Neural cell (in vitro differentiated cells): ENCODE results near the gene NKAPD1.

Source experiments
- RAD21 ChIP-seq: fragments of 450-650 bp; conservative IDR thresholded peaks from 2 replicates; pipeline ENCODE4 v1.6.1; 2014; ENCODE audit warnings: antibody characterized with exemption, mild to moderate bottlenecking, moderate library complexity
- TAF1 ChIP-seq: IDR thresholded peaks from 2 replicates; pipeline ENCODE4 v1.6.1; 2012; ENCODE audit warnings: low read depth
- TF ChIP-seq, protein P1 (sequence below): fragments of 450-650 bp; IDR thresholded peaks from 2 replicates; pipeline ENCODE4 v1.5.1; 2014; ENCODE audit warnings: antibody characterized with exemption, mild to moderate bottlenecking, moderate library complexity; ENCODE audit not compliant: poor library complexity, severe bottlenecking

DNA sequence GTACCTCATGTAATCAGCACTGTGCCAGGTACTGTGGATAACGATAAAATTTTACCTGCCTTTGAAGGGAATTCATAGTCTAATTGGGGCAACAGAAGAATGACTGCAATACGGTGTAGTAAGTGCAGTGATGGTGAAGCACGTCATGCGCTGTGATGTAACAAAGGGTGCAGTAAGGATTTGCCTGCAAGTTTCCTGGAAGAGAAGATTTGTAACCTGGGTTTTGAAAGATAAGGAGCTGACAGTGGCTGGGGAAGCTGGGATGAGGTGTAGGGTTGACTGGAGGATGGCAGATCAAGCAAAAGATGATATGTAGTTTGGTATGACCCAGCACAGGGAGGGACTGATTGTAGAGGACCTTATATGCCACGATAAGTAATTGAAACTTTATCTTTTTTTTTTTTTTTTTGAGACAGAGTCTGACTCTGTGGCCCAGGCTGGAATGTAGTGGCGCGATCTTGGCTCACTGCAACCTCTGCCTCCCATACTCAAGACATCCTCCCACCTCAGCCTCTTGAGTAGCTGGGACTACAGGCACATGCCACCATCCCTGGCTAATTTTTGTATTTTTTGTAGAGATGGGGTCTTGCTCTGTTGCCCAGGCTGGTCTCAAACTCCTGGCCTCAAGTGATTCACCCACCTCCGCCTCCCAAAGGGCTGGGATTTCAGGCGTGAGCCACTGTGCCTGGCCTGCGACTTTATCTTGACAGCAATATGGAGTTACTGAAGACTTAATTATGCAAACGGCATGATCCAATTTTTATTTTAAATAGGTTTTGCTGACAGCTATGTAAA is 23.8 kb downstream of the NKAPD1 start:
- TF ChIP-seq, protein P1, sequence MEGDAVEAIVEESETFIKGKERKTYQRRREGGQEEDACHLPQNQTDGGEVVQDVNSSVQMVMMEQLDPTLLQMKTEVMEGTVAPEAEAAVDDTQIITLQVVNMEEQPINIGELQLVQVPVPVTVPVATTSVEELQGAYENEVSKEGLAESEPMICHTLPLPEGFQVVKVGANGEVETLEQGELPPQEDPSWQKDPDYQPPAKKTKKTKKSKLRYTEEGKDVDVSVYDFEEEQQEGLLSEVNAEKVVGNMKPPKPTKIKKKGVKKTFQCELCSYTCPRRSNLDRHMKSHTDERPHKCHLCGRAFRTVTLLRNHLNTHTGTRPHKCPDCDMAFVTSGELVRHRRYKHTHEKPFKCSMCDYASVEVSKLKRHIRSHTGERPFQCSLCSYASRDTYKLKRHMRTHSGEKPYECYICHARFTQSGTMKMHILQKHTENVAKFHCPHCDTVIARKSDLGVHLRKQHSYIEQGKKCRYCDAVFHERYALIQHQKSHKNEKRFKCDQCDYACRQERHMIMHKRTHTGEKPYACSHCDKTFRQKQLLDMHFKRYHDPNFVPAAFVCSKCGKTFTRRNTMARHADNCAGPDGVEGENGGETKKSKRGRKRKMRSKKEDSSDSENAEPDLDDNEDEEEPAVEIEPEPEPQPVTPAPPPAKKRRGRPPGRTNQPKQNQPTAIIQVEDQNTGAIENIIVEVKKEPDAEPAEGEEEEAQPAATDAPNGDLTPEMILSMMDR, result no peak
- TF ChIP-seq TAF1 (no peak), RAD21 (no peak)
